NCI-H226 (cell line): Measurements from ENCODE around the gene OPRD1.
"Not testable (repeated sequence)": the region's sequence is repeated elsewhere in the genome, so short reads cannot be mapped to it uniquely, and the experiment has no call there.

Experiments
- DNase-seq: peaks from one replicate; pipeline ENCODE4 v3.0.0-alpha.2; 2015

OPRD1 gene

GRCh38 chr1:28803051-28803450 lies 8.9 kb upstream of the OPRD1 start:
- DNase-seq = peak; percentile 13

- DNase-seq = no peak
These were observed 8.3 kb upstream of the OPRD1 start for GRCh38 chr1:28803662-28804061.

GRCh38 chr1:28804071-28804470 lies 7.9 kb upstream of the OPRD1 start:
- DNase-seq = no peak

GRCh38 chr1:28807046-28807445 lies 4.9 kb upstream of the OPRD1 start:
- no peak for DNase-seq

DNA sequence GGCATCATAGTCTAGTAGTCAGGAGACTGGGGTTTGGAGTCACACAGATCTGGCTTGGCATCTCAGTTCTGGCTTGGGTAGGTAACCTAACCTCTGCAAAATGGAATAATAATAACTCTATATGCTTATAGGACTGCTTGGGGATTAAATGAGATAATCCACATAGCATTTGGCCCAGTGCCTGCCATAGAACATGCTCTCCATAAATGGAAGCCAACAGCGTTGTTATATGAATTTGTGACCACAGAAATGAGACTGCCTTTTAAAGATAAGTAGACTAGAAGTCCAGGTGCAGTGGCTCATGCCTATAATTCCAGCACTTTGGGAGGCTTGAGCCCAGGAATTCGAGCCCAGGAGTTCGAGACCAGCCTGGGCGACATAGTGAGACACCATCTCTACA lies 4.0 kb upstream of the OPRD1 start:
- no peak for DNase-seq

DNA sequence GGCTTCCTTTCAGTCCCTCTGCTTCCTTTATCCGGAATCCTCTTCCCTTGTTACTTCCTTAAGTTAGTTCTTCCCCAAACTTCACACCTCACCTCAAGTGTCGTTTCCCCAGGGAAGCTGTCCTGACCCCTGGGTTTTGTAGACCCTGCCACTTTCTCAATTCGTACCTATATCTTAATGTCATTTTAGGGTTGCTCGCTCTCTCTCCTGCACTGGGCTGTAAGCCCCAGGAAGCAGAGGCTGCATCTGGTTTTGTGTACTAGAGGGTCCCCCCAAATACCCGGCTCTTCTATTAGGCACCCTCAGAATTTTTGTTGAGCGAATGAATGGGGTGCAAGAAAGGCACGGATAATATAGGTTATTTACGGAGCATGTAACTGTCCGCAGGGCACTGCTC lies 603 bp upstream of the OPRD1 start:
- DNase-seq = no peak

DNA sequence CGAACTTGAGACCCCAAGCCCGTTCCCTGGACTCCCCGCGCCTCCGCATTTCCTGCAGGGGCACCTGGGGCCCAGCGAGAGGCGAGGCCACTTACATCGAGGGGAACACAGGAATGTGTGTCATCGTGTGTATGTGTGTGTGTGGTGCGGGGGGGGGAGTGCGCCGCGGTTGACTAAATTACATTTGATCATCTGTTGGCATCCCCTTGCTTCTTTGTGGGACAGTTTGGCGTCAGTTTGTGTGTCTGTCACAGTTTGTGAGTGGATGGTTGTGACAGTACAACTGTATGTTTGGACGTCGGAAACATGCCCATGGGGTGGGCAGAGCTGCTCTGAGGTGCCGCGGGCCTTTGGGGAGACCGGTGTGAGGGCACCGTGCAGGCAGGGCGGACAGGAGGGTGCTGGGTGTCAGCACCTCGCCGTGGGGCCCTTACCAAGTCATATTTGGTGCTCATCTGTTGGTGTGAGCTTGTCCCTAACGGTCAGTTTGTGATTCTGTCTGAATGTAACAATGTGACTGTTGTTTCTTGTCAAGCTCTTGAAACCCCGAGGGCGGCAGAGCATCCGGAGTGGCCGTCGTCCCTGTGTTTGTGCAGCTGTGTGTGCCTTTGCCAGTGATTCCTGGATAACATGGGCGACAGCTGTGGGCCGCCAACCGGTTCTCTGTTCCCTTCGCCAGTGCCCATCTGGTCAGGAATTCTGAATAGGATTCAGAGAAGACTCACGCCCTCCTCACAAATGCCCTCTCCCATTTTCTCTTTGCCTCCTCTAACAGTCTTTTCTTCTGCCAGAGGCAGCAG lies 899 bp downstream of the OPRD1 start:
- DNase-seq = no peak

DNA sequence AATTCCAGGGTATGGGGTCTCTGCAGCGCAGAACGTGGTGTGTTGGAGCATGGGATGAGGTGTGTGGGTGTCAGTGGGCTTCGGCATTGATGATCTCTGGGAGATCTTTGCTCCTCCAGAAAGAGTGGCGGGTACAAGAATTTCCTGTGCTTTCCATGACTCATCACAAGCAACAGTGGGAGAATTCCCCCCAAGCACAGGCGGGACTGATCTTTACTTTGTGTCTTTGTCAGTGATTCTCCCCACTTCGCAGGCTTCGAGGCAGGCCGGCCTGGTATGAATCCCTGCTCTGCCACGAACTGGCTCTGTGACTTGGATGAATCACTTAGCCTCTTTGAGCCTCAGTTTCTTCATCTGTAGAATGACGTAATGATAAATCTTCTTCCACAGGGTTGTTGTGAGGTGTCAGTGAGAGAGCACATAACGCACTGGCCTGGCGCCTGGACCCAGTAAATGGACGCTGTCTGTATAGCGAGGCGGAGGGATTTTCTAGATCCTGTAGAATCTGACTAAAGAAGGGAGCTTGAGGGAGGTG lies 2.0 kb downstream of the OPRD1 start:
- DNase-seq = no peak

- no peak for DNase-seq
These were observed 3.7 kb downstream of the OPRD1 start for GRCh38 chr1:28815533-28816185.

DNA sequence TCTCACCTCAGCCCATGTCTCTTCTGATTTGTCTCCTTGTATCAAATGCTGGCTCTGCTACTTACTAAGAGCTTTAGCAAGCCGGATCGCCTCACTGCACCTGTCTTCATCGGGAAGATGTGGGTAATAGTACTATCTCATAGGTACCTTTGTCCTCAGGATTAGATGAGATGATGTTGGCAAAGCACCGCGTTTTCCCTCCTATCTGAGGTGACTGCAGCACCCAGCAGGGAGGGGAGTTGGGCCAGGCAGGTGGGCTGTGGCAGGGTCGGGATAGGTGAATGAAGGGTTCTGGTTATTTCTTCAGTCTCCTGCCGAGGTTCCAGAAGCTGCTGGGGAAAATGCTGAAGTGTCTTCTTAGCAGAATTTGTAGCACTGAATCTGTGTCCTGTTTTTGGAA lies 5.2 kb downstream of the OPRD1 start:
- DNase-seq = no peak

DNA sequence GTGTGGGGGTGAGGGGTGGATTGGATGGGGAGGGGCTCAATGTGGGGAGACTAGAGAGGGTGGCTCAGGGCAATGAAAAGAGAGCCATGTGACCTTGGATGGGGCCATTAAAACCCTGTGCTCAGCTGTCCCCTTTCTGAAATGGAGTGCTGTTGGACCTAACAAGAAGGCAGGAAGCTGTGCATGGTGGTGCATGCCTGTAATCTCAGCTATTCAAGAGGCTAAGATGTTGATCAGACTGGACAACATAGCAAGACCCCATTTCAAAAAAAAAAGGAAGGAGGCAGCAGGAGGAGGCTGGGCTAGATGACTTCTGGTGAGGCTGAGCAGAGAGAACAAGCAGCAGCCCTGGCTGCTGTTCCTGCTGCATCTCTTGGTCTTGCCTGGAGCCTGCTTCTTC lies 7.0 kb downstream of the OPRD1 start:
- DNase-seq = no peak

DNA sequence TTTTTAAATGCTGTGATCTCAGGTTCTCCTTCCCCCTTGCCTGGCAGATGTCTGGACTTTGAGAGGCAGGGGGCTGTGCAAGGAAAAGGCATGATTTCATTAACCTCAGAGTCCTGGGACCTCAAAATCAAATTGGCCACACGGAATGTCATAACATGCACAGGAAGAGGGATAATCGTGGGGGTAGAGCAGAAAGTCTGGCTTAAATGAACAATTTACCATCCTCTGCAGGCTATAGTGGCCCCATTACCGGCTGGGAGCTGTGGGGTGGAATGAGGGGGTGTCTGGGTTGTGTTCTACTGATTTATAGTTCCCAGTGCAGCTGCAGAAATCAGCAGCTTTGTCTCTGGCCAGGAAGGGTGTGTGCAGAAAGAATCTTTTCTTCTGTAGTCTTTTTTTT lies 10.8 kb downstream of the OPRD1 start:
- DNase-seq = no peak

DNA sequence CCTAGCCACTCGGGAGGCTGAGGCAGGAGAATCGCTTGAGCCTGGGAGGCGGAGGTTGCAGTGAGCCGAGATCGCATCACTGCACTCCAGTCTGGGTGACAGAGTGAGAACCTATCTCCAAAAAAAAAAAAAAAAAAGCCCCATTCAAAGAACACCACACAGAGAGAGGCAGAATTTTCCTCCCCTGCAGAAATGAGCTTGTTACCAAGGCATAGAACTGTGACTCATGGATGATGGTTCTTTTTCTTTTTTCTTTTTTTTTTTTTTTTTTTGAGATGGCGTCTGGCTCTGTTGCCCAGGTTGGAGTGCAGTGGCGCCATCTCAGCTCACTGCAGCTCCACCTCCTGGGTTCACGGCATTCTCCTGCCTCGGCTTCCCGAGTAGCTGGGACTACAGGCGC lies 12.1 kb downstream of the OPRD1 start:
- peak; percentile 12 for DNase-seq

- not testable (repeated sequence) for DNase-seq
These were observed 16.4 kb downstream of the OPRD1 start for GRCh38 chr1:28828227-28828858.

DNA sequence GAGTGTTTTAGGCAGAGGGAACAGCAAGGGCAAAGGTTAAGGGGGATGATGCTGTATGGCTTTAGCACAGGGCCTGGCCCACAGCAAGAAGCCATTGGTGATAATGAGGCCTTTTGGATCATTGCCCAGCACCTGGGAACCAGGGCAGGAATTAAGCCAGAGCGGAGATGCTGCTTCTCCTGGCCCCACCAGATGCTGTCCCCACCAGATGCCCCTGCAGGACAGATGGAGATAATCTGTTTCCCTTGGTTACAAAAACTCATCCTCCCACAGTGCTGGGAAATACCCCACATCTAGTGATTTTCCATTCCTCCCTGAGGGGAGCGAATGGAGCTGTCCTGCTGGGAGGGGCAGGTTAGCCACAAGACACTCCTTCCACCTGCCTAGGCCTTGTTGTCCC lies 18.8 kb downstream of the OPRD1 start:
- no peak for DNase-seq

DNA sequence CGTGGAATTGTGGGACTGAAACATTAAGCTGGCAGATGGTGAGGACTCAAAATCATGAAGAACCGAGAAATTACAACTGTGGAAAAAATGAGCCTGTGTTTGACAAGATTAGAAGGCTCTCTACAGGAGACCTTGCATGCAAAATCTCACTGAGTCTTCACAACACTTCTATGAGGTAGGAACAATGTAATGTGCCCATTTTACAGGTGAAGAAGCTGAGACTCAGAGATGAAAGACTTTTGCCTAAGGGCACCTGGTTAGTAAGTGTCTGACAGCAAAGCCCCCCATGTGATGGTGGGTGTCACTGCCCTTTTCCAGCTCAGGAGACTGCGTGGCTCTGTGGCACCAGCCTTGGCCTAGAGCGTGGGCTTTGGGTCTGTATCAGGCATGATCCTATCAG lies 21.0 kb downstream of the OPRD1 start:
- no peak for DNase-seq

GRCh38 chr1:28833381-28833780 lies 21.4 kb downstream of the OPRD1 start:
- DNase-seq = no peak

- no peak for DNase-seq
These were observed 23.3 kb downstream of the OPRD1 start for GRCh38 chr1:28835237-28835650.

GRCh38 chr1:28836421-28836956 lies 24.5 kb downstream of the OPRD1 start:
- no peak for DNase-seq

DNA sequence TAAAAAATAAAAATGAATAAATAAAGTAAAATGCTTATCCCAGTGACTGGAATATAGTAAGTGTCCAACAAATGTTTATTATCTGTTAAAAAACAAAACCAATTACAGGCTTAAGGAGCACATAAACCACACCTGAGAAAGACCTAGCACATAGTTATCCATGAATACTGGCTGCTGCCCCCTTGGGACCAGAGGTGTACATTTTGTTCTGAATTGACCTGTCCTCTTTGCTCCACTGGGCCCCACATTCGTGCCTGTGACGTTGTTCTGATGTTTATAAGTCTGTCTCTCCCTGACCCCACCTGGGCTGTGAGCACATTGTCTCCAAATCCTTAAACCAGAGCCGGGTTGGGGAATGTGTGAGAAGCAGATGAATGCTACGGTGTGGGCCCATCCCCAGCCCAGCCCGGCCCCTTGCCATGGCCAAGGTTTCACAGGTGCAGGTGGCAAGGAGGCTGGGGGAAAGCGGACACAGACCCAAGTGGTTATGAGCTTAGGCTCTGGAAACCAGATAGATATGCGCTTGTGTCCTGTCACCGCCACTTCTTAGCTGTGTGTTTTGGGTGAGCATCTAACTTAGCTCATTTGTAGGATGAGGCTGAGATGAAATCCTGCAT lies 29.1 kb downstream of the OPRD1 start:
- no peak for DNase-seq

- no peak for DNase-seq
These were observed 34.0 kb downstream of the OPRD1 start for GRCh38 chr1:28845786-28846543.

DNA sequence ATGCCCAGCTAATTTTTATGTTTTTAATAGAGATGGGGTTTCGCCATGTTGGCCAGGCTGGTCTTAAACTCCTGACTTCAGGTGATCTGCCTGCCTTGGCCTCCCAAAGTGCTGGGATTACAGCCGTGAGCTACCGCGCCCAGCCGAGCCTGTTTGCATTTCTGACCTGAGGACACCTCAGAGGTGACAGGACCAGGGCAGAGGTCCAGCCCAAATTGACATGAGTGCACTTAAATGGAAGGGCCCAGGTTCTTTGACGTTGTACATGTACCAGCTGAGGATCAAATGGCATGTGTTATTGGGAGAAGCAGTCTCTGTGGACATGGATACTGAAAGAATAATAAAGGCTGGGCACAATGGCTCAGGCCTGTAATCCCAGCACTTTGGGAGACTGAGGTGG lies 35.2 kb downstream of the OPRD1 start:
- not testable (repeated sequence) for DNase-seq
